DMS53 (cell line): ENCODE measurements around the gene TPO.

ENCODE experiments used
- DNase-seq: peaks from one replicate; lab custom pipeline; 2025; lab: John Stamatoyannopoulos, UW

TPO gene

GRCh38 chr2:1584691-1585485, 171.6 kb downstream of the TPO start:
- no peak for DNase-seq

GRCh38 chr2:1585635-1586034, 172.4 kb downstream of the TPO start:
- DNase-seq, result no peak

GRCh38 chr2:1586251-1586922, 173.1 kb downstream of the TPO start:
- no peak for DNase-seq

GRCh38 chr2:1586923-1587840, 173.9 kb downstream of the TPO start:
- no peak for DNase-seq

- no peak for DNase-seq
Observed at GRCh38 chr2:1588051-1588977, 175.1 kb downstream of the TPO start.

GRCh38 chr2:1588978-1589621, 175.8 kb downstream of the TPO start:
- no peak for DNase-seq

GRCh38 chr2:1590596-1591460, 177.6 kb downstream of the TPO start:
- DNase-seq, result no peak

- no peak for DNase-seq
Observed at GRCh38 chr2:1591461-1591770, 178.2 kb downstream of the TPO start.
